C4-2B (cell line): ENCODE results near the gene PPP4R4.

ENCODE experiments used
- CTCF ChIP-seq: fragments of 450-650 bp; conservative IDR thresholded peaks from 2 replicates; pipeline ENCODE4 v1.5.1; 2017; ENCODE audit warnings: mild to moderate bottlenecking
- ZFX ChIP-seq: fragments of 450-650 bp; IDR thresholded peaks from 2 replicates; pipeline ENCODE4 v1.6.1; 2017

- no peak for TF ChIP-seq CTCF
- no peak for TF ChIP-seq ZFX
These were observed 3.7 kb downstream of the PPP4R4 start for GRCh38 chr14:94177806-94178205.
